Measurements from ENCODE around the gene ECSCR.
"Not testable (repeated sequence)": the region's sequence is repeated elsewhere in the genome, so short reads cannot be mapped to it uniquely, and the experiment has no call there.

The ECSCR gene, protein sequence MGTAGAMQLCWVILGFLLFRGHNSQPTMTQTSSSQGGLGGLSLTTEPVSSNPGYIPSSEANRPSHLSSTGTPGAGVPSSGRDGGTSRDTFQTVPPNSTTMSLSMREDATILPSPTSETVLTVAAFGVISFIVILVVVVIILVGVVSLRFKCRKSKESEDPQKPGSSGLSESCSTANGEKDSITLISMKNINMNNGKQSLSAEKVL

DNA sequence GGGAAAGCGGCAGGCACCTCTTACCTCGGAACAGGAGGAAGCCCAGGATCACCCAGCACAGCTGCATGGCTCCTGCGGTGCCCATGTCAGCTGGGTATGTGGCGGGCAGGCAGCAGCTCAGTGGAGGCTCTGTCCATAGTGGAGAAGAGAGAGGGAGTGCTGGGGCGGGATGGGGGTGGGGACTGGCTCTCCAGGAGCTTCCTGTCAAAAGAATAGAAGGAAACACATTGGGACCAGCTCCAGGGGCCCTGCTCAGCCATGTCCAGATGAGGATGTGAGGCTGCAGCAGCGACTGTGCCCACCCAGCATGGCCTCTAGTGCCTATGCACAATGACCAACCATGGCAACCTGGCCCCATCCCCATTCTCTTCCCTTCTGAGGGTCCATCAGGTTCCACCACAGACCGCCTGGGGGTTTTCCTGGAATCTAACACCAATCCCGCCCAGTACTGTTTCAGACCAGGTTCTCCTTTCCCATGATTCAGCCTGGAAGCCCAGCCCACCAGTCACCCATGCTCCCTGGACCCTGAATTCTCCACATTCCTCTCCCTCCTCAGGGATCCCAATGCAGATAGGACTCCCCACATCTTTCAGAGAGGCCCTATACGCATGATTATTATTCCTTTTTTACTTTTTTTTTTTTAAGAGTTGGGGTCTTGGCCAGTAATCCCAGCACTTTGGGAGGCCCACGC, at the start of gene ECSCR:
ECSCR (minus strand) TSS at position 158 of the 691 bp plus-strand sequence; CDS start at position 85, 73 bp downstream.
- DNase-seq, result no peak

DNA sequence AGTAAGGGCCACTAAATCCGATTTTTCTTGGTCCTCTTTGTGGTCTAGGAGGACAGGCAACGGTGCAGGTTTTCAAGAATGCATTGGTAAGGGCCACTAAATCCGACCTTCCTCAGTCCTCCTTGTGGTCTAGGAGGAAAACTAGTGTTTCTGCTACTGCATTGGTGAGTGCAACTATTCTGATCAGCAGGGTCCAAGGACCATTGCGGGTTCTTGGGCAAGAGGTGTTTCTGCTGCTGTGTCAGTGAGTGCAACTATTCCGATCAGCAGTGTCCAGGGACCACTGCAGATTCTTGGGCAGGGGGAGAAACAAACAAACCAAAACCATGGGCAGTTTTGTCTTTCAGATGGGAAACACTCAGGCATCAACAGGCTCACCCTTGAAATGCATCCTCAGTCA, 42.2 kb upstream of the ECSCR start:
- DNase-seq, result not testable (repeated sequence)

DNA sequence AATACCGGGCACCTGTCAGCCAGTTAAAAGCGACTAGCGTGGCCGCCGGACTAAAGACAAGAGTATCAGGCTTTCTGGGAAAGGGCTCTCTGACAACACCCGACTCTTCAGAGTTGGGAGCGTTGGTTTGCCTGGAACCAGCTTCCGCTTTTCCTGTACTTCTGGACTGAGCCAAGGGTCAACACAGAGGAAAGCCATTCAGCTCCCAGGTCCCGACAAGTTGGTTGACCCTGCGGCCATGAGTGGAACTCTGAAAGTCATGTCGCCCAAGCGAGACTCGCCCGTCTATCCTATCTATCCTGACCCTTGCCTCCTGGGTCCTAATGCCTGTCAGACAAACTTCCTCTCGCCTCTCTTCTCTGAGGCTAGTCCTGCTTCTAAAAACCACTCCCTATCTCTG, 41.3 kb upstream of the ECSCR start:
- not testable (repeated sequence) for DNase-seq

DNA sequence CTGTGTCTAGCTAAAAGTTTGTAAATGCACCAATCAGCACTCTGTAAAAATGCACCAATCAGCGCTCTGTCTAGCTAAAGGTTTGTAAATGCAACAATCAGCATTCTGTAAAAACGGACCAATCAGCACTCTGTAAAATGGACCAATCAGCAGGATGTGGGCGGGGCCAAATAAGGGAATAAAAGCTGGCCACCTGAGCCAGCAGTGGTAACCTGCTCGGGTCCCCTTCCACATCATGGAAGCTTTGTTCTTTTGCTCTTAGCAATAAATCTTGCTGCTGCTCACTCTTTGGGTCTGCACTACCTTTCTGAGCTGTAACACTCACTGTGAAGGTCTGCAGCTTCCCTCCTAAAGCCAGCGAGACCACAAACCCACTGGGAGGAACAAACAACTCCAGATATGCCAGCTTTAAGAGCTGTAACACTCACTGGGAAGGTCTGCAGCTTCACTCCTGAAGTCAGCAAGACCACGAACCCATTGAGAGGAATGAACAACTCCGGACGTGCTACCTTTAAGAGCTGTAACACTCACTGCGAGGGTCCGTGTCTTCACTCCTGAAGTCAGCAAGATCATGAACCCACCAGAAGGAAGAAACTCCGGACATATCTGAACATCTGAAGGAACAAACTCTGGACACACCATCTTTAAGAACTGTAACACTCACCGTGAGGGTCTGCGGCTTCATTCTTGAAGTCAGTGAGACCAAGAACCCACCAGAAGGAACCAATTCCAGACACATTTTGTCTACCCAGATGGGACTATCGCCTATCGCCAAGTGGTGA, 40.7 kb upstream of the ECSCR start:
- not testable (repeated sequence) for DNase-seq

DNA sequence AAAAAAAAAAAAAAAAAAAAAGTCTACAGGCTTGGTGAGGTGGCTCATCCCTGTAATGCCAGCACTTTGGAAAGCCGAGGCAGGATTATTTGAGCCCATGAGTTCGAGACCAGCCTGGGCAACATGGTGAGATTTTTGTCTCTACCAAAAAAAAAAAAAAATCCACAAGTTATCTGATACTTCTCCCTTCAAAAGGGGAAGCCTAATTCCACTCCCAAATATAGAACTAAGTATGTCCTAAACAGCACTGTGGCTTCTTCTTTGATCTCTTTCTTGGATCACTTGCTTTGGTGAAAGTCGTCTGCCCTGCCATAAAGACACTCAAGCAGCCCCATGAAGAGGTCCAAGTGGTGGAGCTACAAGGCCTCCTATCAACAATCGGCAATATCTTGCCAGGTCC, 38.8 kb upstream of the ECSCR start:
- DNase-seq, result no peak

DNA sequence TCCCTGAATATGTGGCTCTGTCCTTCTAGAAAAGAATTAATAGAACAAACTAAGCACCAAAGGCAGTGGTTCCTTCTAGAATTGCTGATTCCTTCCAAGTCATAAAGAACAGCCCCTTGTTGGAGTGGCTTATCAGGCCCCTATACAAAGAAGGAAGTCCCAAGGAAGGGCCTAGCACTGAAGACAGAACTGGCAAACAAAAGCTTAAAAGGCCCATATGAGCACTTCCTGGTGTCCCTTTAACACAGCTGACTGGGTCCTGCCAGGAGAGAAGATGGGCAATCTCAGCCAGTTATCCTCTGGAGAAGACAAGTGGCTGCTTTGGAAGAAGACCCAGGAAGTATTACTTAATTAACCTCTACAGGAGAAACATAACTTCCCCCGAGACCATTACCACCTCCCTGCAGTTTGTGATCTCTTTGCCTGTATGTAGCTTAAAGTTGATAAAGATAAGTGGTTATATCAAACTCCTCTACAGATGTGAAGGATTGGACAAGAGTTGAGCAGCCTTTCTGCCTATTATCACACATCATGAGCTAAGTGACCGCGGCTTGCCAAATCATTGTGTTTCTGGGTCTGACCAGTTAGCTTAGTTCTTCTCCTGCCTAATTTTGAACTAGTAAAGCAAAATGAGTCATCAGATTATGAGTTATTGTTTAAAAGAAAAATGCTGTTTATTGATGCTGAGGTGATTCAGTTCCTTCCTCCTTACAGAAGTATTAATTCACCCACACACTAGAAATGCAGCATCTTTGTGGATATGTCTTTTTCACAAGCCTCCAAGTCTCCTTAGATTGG, 33.3 kb upstream of the ECSCR start:
- no peak for DNase-seq

DNA sequence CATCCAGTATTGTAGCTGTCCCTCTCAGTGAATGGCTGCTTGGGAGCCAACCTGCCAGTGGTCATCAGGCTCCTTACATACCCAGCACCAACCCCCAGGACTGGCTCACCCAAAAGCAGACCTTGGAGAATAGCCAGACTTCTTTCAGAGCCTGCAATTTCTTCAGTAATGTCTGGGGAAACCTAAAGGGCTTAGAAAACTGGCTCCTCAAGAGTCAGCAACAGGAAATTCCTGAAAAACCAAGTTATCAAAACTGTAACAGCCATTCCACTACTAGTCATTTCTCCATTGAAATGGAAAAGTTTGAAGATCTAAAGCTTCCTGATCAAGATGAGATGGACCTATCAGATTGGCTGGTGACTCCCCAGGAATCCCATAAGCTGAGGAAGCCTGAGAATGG, 32.3 kb upstream of the ECSCR start:
- DNase-seq, result no peak

DNA sequence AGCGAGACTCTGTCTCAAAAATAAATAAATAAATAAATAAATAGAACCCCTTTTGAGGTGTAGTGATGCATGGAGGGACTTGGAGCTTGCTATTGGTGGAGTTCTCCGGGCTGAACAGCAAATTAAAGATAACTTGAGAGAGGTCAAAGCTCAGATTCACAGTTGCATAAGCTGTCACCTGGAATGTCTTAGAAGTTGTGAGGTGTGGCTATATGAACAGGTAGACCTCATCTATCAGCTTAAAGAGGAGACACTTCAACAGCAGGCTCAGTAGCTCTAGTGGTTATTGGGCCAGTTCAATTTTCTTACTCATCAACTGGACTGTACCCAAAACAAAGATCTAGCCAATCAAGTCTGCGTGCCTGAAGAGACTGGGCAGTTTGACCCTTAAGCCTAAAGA, 31.7 kb upstream of the ECSCR start:
- no peak for DNase-seq

DNA sequence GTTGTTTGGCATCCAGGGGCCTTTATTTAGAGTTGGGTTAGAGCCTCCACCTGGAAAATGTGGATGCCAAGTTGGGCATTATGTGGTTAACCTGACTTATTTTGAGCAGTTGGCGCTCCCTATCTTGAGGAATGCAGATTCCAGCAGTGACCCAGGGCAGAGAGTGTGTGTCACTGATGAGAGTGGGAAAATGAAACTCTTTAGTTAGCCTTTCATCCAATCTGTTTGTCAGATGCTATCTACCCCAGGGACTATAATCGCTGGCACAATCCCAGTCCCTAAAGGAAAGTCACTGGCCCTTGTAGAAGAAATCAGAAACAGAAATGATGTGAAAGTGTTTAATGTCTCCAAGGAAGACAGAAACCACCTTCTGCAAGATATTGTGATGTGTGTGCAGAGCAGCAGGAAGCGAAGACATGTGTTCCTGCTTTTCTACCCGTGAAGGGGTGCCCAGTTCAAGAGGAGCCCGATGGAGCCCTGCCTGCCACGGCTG, 30.2 kb upstream of the ECSCR start:
- no peak for DNase-seq

DNA sequence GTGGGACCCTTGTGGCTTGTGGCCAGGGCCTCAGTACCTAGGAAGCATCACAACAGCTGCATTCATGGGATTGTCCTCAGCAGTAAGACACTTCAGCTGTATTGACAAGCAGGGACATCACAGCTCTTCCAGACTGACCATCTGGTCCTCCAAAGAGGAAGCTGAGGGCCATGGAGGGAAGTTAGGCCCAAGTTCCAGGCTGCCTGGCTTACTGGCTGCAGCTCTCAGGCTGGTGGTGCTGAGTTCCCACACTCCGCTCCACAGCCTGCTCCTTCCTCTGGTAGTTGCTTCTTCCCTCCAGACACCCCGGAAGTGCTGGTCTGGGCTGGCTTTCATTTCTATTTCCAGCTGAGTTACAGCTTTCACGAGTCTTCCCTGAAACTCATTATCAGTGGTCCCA, 25.7 kb upstream of the ECSCR start:
- no peak for DNase-seq

DNA sequence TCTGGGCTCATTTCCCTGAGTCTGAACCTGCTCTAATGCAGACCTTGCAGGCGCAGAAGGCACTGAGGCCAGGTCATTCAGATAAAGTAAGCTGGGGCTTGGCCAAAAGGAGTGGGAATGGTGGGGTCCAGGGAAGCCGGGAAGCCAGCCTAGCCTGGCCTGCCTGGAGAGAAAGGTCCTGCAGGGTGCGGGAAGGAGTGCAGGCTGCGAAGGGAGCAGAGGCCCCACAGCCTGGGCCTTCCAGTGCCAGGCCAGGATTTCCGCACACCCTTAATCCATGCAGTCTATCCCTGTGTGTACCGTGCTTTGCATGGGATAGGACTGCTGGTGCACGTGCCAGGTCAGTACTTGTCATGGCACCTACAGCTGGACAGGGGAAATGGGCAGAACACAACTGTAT, 23.7 kb upstream of the ECSCR start:
- DNase-seq, result no peak

DNA sequence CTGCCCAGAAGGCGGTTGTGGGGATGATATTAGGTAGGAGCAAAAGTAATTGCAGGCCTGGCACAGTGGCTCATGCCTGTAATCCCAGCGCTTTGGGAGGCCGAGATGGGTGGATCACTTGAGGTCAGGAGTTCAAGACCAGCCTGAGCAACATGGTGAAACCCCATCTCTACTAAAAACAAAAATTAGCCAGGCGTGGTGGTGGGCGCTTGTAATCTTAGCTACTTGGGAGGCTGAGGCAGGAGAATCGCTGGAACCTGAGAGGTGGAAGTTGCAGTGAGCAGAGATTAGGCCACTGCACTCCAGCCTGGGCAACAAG, 20.3 kb upstream of the ECSCR start:
- not testable (repeated sequence) for DNase-seq

DNA sequence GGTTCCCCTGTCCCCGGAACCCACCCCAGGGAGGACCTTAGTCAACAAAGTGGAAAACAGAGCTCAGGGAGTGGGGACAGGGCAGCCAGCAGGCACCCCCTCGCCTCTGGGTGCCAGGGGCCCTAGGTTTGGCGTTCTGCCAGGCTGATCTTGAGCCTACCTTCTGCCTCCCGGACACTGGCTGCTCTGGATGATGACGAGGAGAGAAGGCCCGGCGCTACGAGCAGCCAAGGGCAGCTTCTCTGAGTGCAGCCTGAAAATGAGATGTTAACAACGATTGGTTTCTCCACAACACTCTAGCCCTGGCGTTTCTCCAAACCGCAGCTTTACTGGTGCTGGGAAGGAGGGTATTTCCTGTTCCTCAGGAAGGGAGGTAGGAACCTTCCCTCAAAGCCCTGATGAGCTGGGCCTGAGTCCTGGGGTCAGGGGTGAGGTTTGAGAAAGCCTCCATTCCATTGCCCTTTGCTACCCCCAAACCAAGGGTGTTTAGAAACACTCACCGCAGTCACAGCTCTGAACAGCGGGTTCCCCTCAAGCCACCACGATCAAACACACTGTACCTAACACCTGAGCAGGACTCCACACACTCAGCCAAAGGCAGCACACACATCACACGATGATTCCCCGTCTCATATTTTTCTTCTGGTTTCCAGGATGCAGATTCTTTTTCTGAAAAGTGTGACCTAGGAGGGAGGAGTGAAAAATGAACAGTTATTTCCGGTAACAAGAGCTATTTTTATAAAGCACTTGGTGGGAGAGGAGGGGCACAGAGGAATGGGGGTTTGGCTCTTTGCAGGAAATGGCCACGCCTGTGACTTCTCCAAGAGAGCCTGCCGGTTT, 19.7 kb upstream of the ECSCR start, which contains the start of gene STING1:
STING1 (minus strand) TSS at position 709 of the 840 bp plus-strand sequence. CDS start 1,054 bp downstream, outside the sequence.
- DNase-seq, result peak; percentile 58

DNA sequence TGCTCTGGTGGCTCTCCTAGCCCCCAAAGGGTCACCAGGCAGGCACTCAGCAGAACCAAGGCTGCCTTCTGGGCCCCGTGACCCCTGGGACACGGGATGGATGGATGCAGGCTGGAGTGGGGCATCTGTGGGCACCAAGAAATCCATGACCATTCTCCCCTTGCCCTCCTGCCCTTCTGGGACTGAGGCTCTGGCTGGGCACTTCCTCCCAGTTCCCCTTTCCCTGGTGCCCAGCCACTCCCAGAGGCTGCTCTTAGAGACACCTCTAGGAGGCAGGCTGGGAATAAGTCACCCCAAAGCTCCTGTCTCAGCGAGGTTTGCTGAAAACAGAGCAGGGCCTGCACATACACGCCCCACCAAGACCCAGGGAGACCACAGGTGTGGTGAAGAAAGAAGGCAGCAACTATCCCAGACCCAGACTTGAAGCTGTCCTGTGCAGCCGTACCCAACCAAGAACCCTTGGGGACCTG, 19.1 kb upstream of the ECSCR start:
- DNase-seq, result peak; percentile 27

DNA sequence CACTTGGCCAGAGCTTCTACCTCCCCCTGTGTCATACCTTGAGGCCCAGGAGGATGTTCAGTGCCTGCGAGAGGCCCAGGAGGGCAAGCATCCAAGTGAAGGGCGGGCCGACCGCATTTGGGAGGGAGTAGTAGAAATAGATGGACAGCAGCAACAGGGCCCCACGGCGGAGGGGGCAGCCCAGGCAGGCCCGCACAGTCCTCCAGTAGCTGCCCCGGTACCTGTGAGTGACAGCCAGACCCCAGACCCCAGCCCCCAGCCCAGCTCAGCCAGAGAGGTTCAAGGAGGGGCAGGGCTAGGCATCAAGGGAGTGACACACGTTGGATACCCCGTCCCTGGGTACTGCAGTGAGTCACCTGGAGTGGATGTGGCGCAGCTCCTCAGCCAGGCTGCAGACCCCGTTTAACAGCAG, 18.6 kb upstream of the ECSCR start:
- DNase-seq, result peak; percentile 42

DNA sequence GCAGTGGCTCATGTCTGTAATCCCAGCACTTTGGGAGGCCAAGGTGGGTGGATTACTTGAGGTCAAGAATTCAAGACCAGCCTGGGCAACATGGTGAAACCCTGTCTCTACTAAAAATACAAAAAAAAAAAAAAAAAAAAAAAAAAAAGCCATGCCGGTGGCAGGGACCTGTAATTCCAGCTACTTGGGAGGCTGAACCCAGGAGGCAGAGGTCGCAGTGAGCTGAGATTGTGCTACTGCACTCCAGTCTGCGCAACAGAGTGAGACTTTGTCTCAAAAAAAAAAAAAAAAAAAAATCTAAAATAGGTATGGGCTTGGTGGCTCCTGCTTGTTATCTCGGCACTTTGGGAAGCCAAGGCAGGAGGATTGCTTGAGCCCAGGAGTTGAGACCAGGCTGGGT, 17.2 kb upstream of the ECSCR start:
- DNase-seq, result not testable (repeated sequence)

DNA sequence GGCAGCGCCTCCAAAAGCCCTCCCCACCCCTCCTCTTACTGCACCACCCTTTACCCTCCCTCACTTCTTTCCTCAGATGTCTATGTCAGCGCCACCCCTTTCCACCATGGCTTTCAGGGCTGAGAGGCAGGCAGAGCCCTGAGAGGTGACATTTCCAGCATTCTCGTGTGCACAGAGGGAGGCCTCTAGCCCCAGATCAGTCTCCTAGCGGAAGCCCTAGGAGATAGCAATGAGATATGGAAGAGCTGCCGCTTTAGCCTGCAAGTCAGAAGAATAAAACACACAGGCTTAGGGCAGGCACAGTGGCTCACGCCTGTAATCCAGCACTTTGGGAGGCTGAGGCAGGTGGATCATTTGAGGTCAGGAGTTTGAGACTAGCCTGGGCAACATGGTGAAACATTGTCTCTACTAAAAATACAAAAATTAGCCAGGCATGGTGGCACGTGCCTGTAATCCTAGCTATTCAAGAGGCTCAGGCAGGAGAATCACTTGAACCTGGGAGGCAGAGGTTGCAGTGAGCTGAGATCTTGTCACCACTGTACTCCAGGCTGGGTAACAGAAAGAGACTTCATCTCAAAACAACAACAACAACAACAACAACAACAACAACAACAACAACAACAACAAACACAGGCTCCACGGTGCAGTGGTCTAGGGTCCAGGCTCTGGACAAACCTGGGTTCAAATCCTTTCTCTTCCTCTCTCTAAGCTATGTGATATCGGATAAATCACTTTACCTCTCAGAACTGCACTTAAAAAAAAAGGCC, 16.3 kb upstream of the ECSCR start:
- DNase-seq, result not testable (repeated sequence)

DNA sequence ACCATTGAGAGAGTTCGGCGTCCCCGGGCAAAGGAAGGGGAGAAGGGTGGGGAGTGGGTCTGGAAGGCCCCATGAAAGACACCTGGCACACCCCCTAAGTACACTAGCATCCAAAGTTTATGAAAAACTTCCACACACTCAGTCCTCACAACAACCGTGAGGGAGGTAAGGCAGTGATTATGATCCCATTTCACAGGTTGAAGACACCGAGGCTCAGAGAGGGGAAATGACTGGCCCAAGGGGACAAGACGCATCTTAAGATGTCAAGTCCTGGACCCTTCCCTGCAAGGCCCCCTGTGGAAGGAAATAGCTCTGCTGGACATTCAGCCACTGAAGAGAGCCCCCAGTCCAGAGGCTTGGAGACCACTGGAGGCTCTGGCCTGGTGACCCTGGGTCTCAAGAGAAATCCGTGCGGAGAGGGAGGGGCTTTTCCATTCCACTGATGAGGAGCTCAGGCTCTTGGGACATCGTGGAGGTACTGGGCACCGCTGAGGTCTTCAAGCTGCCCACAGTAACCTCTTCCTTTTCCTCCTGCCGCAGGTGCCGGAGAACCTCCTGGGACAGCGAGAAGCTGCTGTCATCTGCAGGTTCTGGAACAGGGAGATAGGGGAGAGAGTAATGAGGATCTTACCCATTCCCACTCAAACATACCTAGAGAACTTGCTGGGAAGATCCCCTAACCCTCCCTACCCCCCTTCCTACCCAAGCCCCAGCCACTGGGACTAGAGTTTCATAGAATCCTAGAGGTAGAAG, 13.5 kb upstream of the ECSCR start:
- no peak for DNase-seq

DNA sequence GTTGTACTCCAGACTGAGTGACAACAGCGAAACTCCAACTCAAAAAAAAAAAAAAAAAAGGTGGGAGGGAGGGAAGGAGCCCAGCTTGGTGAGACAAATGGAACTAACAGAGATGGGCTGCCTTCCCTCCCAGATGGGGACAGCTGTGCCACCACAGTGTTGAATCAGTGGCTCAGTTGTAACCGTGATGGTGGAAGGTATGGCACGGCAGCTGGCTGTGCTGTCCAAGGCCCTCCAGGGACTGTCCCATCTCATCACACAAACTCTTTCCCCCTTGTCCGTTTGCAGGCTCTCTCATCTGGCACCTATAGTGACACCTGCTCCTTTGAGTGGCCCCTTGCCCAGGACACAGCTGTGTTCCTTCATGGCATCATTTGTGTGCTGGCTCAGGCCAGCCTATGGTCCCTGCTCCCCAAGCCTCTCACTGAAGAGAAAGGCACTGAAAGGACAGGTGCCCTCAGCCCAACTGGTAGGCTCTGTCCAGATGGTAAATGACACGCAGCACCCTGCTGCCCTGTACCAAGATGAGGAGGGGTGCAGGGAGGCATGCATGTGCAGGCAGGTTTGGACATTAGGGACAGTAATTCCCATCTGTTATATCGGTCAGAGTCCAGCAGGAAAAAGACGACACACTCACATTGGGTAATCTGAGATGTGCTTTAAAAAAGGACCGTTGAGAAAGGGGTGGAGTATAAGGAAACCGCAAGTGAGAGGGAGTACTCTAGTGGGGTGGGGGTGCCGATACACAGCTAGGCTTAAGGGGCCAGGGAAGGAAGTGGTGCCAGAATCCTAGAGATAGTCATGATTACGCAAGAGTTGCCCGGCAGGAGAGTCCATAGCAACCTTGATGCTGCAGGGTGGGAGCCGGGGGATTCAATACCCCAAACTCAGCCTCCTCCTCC, 12.6 kb upstream of the ECSCR start:
- DNase-seq, result no peak

All from activated effector memory CD4-positive, alpha-beta T cell treated with Interleukin-2 at 50 U/mL for 16 hours (primary cell).